DOHH2 (cell line): ENCODE results near the gene HAPSTR1.
"Not testable (repeated sequence)": the region's sequence is repeated elsewhere in the genome, so short reads cannot be mapped to it uniquely, and the experiment has no call there.

Source experiments
- H3F3A ChIP-seq: fragments of 200-600 bp; sonication (generic), shearing (Covaris generic); 2 replicates; pipeline ENCODE4 v1.6.0; 2016; ENCODE audit warnings: antibody characterized with exemption, mild to moderate bottlenecking; ENCODE audit not compliant: control insufficient read depth, insufficient read depth
- H3K27ac ChIP-seq: fragments of 200-600 bp; sonication (generic); 2 replicates; pipeline ENCODE4 v1.5.1; 2014; ENCODE audit warnings: low read depth, mild to moderate bottlenecking, low read length, moderate library complexity
- H3K27me3 ChIP-seq: fragments of 200-600 bp; sonication (generic); 2 replicates; pipeline ENCODE4 v1.6.1; 2014; ENCODE audit warnings: mild to moderate bottlenecking, low read length, mixed read lengths; ENCODE audit not compliant: control insufficient read depth
- H3K36me3 ChIP-seq: fragments of 200-600 bp; sonication (generic); 2 replicates; pipeline ENCODE4 v1.6.1; 2014; ENCODE audit warnings: mild to moderate bottlenecking, low read length, moderate library complexity, mixed read lengths; ENCODE audit not compliant: control insufficient read depth
- H3K4me1 ChIP-seq: fragments of 200-600 bp; sonication (generic); 2 replicates; pipeline ENCODE4 v1.6.1; 2014; ENCODE audit warnings: mild to moderate bottlenecking, low read length, mixed read lengths; ENCODE audit not compliant: control insufficient read depth
- H3K4me2 ChIP-seq: fragments of 200-600 bp; sonication (generic); 2 replicates; pipeline ENCODE4 v1.6.0; 2014; ENCODE audit warnings: mild to moderate bottlenecking, low read length, moderate library complexity
- H3K4me3 ChIP-seq: fragments of 200-600 bp; sonication (generic); 2 replicates; pipeline ENCODE4 v1.5.1; 2014; ENCODE audit warnings: mild to moderate bottlenecking, low read length, mixed read lengths
- H3K79me2 ChIP-seq: fragments of 200-600 bp; sonication (generic); 2 replicates; pipeline ENCODE4 v1.6.1; 2014; ENCODE audit warnings: mild to moderate bottlenecking, low read length, mixed read lengths; ENCODE audit not compliant: control insufficient read depth
- H3K9me2 ChIP-seq: fragments of 200-600 bp; sonication (generic); replicated peaks from 2 replicates; pipeline ENCODE4 v1.6.1; 2014; ENCODE audit warnings: mild to moderate bottlenecking, low read length, mixed read lengths; ENCODE audit not compliant: control insufficient read depth
- H3K9me3 ChIP-seq: fragments of 200-600 bp; sonication (generic); 2 replicates; pipeline ENCODE4 v1.6.1; 2014; ENCODE audit warnings: antibody characterized with exemption, low read length, mixed read lengths; ENCODE audit not compliant: control insufficient read depth, insufficient read depth
- H4K20me1 ChIP-seq: fragments of 200-600 bp; sonication (generic); 2 replicates; pipeline ENCODE4 v1.6.0; 2014; ENCODE audit warnings: low read depth, mild to moderate bottlenecking, antibody characterized with exemption, low read length, moderate library complexity; ENCODE audit not compliant: control insufficient read depth, insufficient read depth
- CTCF ChIP-seq: fragments of 200-600 bp; sonication (generic); IDR thresholded peaks from one replicate; pipeline ENCODE4 v1.5.1; 2014; ENCODE audit warnings: antibody characterized with exemption, mild to moderate bottlenecking, low read depth, low read length; ENCODE audit not compliant: poor library complexity, severe bottlenecking
- EZH2phosphoT487 ChIP-seq: fragments of 200-600 bp; sonication (generic); IDR thresholded peaks from 2 replicates; pipeline ENCODE4 v1.6.1; 2017; ENCODE audit warnings: borderline replicate concordance, mild to moderate bottlenecking, antibody characterized with exemption, low read length, moderate library complexity, mixed read lengths

HAPSTR1 gene

GRCh38 chr16:9082422-9082821, 9.0 kb upstream of the HAPSTR1 start:
- Histone ChIP-seq H3K27me3 (no peaks in the 10 kb centered on the region), H3K9me2 (no peaks in the 10 kb centered on the region), H3K36me3 (no peaks in the 10 kb centered on the region), H3K9me3 (peaks cover 9% of the 10 kb centered on the region; the same call in 1 of the 2 replicates), H3K4me3 (no peak overlapping the region), H4K20me1 (no peaks in the 10 kb centered on the region), H3F3A (peaks cover 7% of the 10 kb centered on the region; the same call in 1 of the 2 replicates), H3K79me2 (no peaks in the 10 kb centered on the region), H3K4me2 (no peak overlapping the region), H3K4me1 (peaks cover 38% of the 10 kb centered on the region), H3K27ac (no peak overlapping the region)
- no peak for TF ChIP-seq EZH2phosphoT487
- no peak for TF ChIP-seq CTCF

GRCh38 chr16:9087733-9088132, 3.7 kb upstream of the HAPSTR1 start:
- H3K9me3 ChIP-seq, H3K27ac ChIP-seq, H3K27me3 ChIP-seq, H3K9me2 ChIP-seq, H3K4me2 ChIP-seq, H3K36me3 ChIP-seq, H3K4me3 ChIP-seq, H4K20me1 ChIP-seq: not testable (repeated sequence)
- peaks cover 44% of the 10 kb centered on the region for H3K4me1 ChIP-seq
- H3K79me2 ChIP-seq: peaks cover 19% of the 10 kb centered on the region
- peaks cover 10% of the 10 kb centered on the region; the same call in 1 of the 2 replicates for H3F3A ChIP-seq

GRCh38 chr16:9088848-9089247, 2.6 kb upstream of the HAPSTR1 start:
- Histone ChIP-seq H3K9me3 (peaks cover 9% of the 10 kb centered on the region; the same call in 1 of the 2 replicates), H3K36me3 (peaks cover 16% of the 10 kb centered on the region), H3K79me2 (peaks cover 30% of the 10 kb centered on the region), H4K20me1 (peaks cover 12% of the 10 kb centered on the region), H3K9me2 (no peaks in the 10 kb centered on the region), H3K27ac (0 out of 2 replicates have a peak overlapping the region, but pooled peaks have one; percentile 6), H3K27me3 (no peaks in the 10 kb centered on the region), H3K4me3 (peak overlapping the region; percentile 15), H3K4me2 (peak overlapping the region; percentile 23; the same call in 1 of the 2 replicates), H3K4me1 (peaks cover 48% of the 10 kb centered on the region), H3F3A (peaks cover 10% of the 10 kb centered on the region; the same call in 1 of the 2 replicates)
- no peak for TF ChIP-seq EZH2phosphoT487
- TF ChIP-seq CTCF: no peak

DNA sequence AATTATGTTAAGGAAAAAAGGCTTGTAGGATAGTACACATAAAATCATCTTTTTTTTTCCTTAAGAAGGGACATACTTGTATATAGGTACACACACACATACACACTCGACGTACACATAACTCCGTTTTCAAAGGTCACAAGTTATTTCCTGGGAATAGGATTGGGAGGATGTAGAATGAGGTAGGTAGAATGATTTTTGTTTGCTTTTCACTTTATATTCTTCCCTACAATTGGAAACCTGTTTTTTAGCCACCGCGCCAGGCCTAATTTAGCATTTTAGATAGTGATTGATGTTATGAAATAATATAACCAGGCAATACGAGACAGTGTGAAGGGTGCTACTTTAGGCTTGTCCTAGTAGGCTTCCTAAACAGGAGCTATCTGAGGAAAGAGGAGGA, 1.8 kb upstream of the HAPSTR1 start:
- Histone ChIP-seq H4K20me1 (peaks cover 20% of the 10 kb centered on the region), H3K4me2 (peak overlapping the region; percentile 88), H3K4me1 (peaks cover 53% of the 10 kb centered on the region), H3K36me3 (peaks cover 24% of the 10 kb centered on the region), H3K27me3 (no peaks in the 10 kb centered on the region), H3K79me2 (peaks cover 38% of the 10 kb centered on the region), H3K4me3 (peak overlapping the region; percentile 81), H3F3A (peaks cover 10% of the 10 kb centered on the region; the same call in 1 of the 2 replicates), H3K9me3 (peaks cover 6% of the 10 kb centered on the region; the same call in 1 of the 2 replicates), H3K9me2 (no peaks in the 10 kb centered on the region), H3K27ac (0 out of 2 replicates have a peak overlapping the region, but pooled peaks have one; percentile 69)
- TF ChIP-seq CTCF: no peak
- no peak for TF ChIP-seq EZH2phosphoT487
